CD4-positive, CD25-positive, alpha-beta regulatory T cell (primary cell): ENCODE measurements around the gene C11orf86. TPM values are rescaled to one million over a fixed set of nuclear protein-coding genes. Genes with fewer than 3 reads are reported as not detected.

Source experiments
- polyA plus RNA-seq, 4 donors: library from polyadenylated mRNA; unstranded; fragments of 300-500 nt; fragmentation: Illumina TruSeq; gene quantifications; one replicate each; pipeline ENCODE4 v1.2.3, GENCODE V29; 2021
- total RNA-seq: library from RNA; stranded (reverse); gene quantifications from one replicate; pipeline ENCODE4 v1.2.3, GENCODE V29; 2022

C11orf86 gene
- total and polyA plus RNA-seq, 5 donors from 2014 or later = not detected

Other genes starting within 250 kb of the C11orf86 start
- 0.52 TPM for gene SPTBN2, start 246.1 kb upstream of the C11orf86 start, total RNA-seq
- gene SPTBN2, start 246.1 kb upstream of the C11orf86 start, polyA plus RNA-seq = not detected
- gene RCE1, start 131.9 kb upstream of the C11orf86 start, total RNA-seq = 45.6 TPM
- 10 to 100 TPM; 20.6 to 26.0 (median 21.6) TPM for gene RCE1, start 131.9 kb upstream of the C11orf86 start, polyA plus RNA-seq
- 8.0 TPM for gene LRFN4, start 118.2 kb upstream of the C11orf86 start, total RNA-seq
- gene LRFN4, start 118.2 kb upstream of the C11orf86 start, polyA plus RNA-seq = 1 to 10 TPM in 3 of 4 donors, under 1 TPM in 1; 0.87 to 1.8 (median 1.3) TPM
- 7.4 TPM for gene PC, start 16.9 kb upstream of the C11orf86 start, total RNA-seq
- 1 to 10 TPM; 2.0 to 4.9 (median 3.9) TPM for gene PC, start 16.9 kb upstream of the C11orf86 start, polyA plus RNA-seq
- gene SYT12, start 47.8 kb downstream of the C11orf86 start, total RNA-seq = not detected
- gene SYT12, start 47.8 kb downstream of the C11orf86 start, polyA plus RNA-seq = not detected
- not detected for gene RHOD, start 81.5 kb downstream of the C11orf86 start, total RNA-seq
- gene RHOD, start 81.5 kb downstream of the C11orf86 start, polyA plus RNA-seq = under 1 TPM in 3 of 4 donors, not detected in 1; 0.63 to 0.78 (median 0.72) TPM
- gene KDM2A, start 144.0 kb downstream of the C11orf86 start, total RNA-seq = 346 TPM
- 10 to 100 TPM; 10.7 to 14.4 (median 11.8) TPM for gene KDM2A, start 144.0 kb downstream of the C11orf86 start, polyA plus RNA-seq